Measurements from ENCODE around the gene ADNP. TPM values are rescaled to one million over a fixed set of nuclear protein-coding genes. Genes with fewer than 3 reads are reported as not detected.
"Not testable (repeated sequence)": the region's sequence is repeated elsewhere in the genome, so short reads cannot be mapped to it uniquely, and the experiment has no call there.

The ADNP gene
- total and polyA plus RNA-seq, 5 donors: 16.3 to 44.1 (median 37.7) TPM

GRCh38 chr20:50885068-50885467 is 46.2 kb downstream of the ADNP start:
- intact Hi-C loops (cut with DNase I): no loop called here
- DNase-seq: no peak
- peak in 1 of 2 donors; percentile 17 for ATAC-seq
- Histone ChIP-seq H3K27ac (ENCODE audit: low read length) (no peak overlapping the region), H3K4me1 (ENCODE audit: control insufficient read depth, insufficient read depth, low read length) (no peaks in the 10 kb centered on the region), H3K27me3 (ENCODE audit: control insufficient read depth, insufficient read depth) (no peaks in the 10 kb centered on the region), H3K4me3 (ENCODE audit: low read length) (no peak overlapping the region), H3K9me3 (ENCODE audit: control insufficient read depth, low read length) (no peaks in the 10 kb centered on the region)
- WGBS: 78% methylated on average over 7 of the region's 7 CpGs

- WGBS: 87% methylated on average over 11 of the region's 11 CpGs
- Histone ChIP-seq H3K4me3 (ENCODE audit: low read length) (no peak overlapping the region), H3K4me1 (ENCODE audit: control insufficient read depth, insufficient read depth, low read length) (no peaks in the 10 kb centered on the region), H3K9me3 (ENCODE audit: control insufficient read depth, low read length) (no peaks in the 10 kb centered on the region), H3K27me3 (ENCODE audit: control insufficient read depth, insufficient read depth) (no peaks in the 10 kb centered on the region), H3K27ac (ENCODE audit: low read length) (no peak overlapping the region)
- intact Hi-C loops (cut with DNase I): no loop called here
- DNase-seq (no peak), ATAC-seq (no peak)
Observed at GRCh38 chr20:50883856-50884255, 47.4 kb downstream of the ADNP start.

- H3K4me3 ChIP-seq (ENCODE audit: low read length); DNase-seq; H3K27ac ChIP-seq (ENCODE audit: low read length); ATAC-seq; H3K9me3 ChIP-seq (ENCODE audit: control insufficient read depth, low read length); intact Hi-C loops (cut with DNase I); H3K27me3 ChIP-seq (ENCODE audit: control insufficient read depth, insufficient read depth); H3K4me1 ChIP-seq (ENCODE audit: control insufficient read depth, insufficient read depth, low read length): not testable (repeated sequence)
- WGBS: 91% methylated on average over 5 of the region's 5 CpGs
Observed at GRCh38 chr20:50881759-50882424, 49.3 kb downstream of the ADNP start.

- intact Hi-C loops (cut with DNase I): no loop called here
- no peak overlapping the region for H3K27ac ChIP-seq (ENCODE audit: low read length)
- WGBS: 89% methylated on average over 20 of the region's 20 CpGs
- no peak overlapping the region for H3K4me3 ChIP-seq (ENCODE audit: low read length)
- H3K27me3 ChIP-seq (ENCODE audit: control insufficient read depth, insufficient read depth): no peaks in the 10 kb centered on the region
- no peak for ATAC-seq
- H3K4me1 ChIP-seq (ENCODE audit: control insufficient read depth, insufficient read depth, low read length): no peaks in the 10 kb centered on the region
- no peak for DNase-seq
- H3K9me3 ChIP-seq (ENCODE audit: control insufficient read depth, low read length): no peaks in the 10 kb centered on the region
Observed at GRCh38 chr20:50879649-50880550, 51.3 kb downstream of the ADNP start.

GRCh38 chr20:50877232-50877743 is 53.9 kb downstream of the ADNP start:
- ATAC-seq: no peak
- H3K27me3 ChIP-seq (ENCODE audit: control insufficient read depth, insufficient read depth): no peaks in the 10 kb centered on the region
- no peak overlapping the region for H3K27ac ChIP-seq (ENCODE audit: low read length)
- no peaks in the 10 kb centered on the region for H3K9me3 ChIP-seq (ENCODE audit: control insufficient read depth, low read length)
- no peaks in the 10 kb centered on the region for H3K4me1 ChIP-seq (ENCODE audit: control insufficient read depth, insufficient read depth, low read length)
- no peak overlapping the region for H3K4me3 ChIP-seq (ENCODE audit: low read length)
- no peak for DNase-seq
- 77% methylated on average over 6 of the region's 6 CpGs for WGBS
- intact Hi-C loops (cut with DNase I): no loop called here

GRCh38 chr20:50876816-50877215 is 54.4 kb downstream of the ADNP start:
- ATAC-seq (no peak), DNase-seq (no peak)
- Histone ChIP-seq H3K9me3 (ENCODE audit: control insufficient read depth, low read length) (no peaks in the 10 kb centered on the region), H3K27me3 (ENCODE audit: control insufficient read depth, insufficient read depth) (no peaks in the 10 kb centered on the region), H3K4me1 (ENCODE audit: control insufficient read depth, insufficient read depth, low read length) (no peaks in the 10 kb centered on the region), H3K4me3 (ENCODE audit: low read length) (no peak overlapping the region), H3K27ac (ENCODE audit: low read length) (no peak overlapping the region)
- intact Hi-C loops (cut with DNase I): no loop called here
- 89% methylated on average over 7 of the region's 7 CpGs for WGBS

- no peak for DNase-seq
Observed at GRCh38 chr20:50876063-50876685, 55.1 kb downstream of the ADNP start.

DNA sequence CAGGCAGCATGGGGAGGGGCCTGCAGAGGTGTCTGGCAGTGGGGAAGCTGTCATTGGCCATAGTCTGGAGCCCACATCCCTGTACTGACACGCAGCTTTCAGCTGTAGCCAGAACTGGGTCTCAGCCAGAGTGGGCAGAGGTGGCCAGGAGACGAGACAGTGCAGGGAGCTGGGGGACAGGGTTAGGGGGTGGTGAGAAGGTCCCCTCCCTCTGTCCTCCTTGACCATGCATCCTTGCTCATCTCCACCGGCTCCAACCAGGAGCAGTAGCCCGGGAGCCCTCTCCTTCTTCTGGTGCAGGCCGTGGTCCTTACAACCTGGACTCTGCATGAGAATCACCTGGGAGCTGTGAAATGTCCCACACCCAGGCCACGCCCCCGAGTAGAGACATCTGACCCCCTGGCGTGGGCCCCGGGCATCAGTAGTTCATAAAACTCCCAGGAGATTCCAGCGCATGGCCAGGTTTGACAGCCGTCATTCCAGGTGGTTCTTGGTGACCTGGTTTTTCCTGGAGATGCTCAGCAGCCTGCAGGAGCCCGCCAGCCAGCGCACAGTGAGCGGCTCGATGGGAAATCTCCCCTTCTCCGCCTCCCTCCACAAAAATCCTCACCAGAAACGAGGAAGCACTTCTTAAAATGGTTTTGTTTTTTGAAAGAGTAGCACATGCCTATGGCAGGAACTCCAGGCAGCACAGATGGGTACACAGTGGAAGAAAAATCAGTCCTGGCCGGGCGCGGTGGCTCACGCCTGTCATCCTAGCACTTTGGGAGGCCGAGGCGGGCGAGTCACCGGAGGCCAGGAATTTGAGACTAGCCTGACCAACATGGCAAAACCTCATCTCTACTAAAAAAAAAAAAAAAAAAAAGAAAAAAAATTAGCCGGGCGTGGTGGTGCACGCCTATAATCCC is 56.2 kb downstream of the ADNP start:
- H3K4me3 ChIP-seq (ENCODE audit: low read length): no peak overlapping the region
- no peaks in the 10 kb centered on the region for H3K27me3 ChIP-seq (ENCODE audit: control insufficient read depth, insufficient read depth)
- H3K4me1 ChIP-seq (ENCODE audit: control insufficient read depth, insufficient read depth, low read length): no peaks in the 10 kb centered on the region
- no peak for DNase-seq
- no peaks in the 10 kb centered on the region for H3K9me3 ChIP-seq (ENCODE audit: control insufficient read depth, low read length)
- ATAC-seq: no peak
- H3K27ac ChIP-seq (ENCODE audit: low read length): no peak overlapping the region
- WGBS: 89% methylated on average over 28 of the region's 28 CpGs
- intact Hi-C loops (cut with DNase I): no loop called here

More at GRCh38 chr20:50876063-50876685, 55.1 kb downstream of the ADNP start:
- Histone ChIP-seq H3K9me3 (ENCODE audit: control insufficient read depth, low read length) (no peaks in the 10 kb centered on the region), H3K4me3 (ENCODE audit: low read length) (no peak overlapping the region), H3K27ac (ENCODE audit: low read length) (no peak overlapping the region), H3K4me1 (ENCODE audit: control insufficient read depth, insufficient read depth, low read length) (no peaks in the 10 kb centered on the region), H3K27me3 (ENCODE audit: control insufficient read depth, insufficient read depth) (no peaks in the 10 kb centered on the region)
- intact Hi-C loops (cut with DNase I): no loop called here
- no peak for ATAC-seq
- 95% methylated on average over 19 of the region's 19 CpGs for WGBS

DNA sequence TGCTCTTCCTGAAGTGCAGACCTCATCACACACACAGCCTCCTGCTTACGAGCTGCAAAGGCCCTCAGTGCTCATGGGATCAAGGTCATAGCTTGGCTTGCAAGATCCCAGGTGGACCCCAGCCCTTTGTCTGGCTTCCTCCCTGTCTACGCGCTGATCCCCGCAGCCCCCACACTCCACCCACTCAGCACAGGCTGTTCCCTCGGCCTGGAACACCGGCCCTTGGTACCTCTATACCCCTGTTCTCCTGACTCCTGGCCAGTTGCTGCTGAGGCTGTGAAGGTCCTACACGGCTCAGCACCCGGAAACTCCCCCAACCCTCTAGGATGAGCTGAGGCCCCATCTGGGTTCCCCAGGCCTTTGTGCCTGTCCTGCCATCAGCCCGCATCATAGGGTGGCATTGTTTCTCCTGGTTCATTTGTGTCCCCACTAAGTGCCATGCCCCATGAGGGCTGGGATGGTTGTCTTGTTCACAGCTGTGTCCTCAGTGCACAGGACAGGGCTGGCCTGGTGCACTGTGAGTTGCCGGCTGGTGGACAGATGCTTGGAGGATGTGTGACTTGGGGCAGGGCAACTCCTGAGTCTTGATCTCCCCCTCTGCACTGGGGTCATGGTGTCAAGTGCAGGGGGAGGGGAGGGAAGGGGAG is 57.0 kb downstream of the ADNP start:
- WGBS: 93% methylated on average over 10 of the region's 10 CpGs
- ATAC-seq (no peak), DNase-seq (no peak)
- Histone ChIP-seq H3K4me3 (ENCODE audit: low read length) (no peak overlapping the region), H3K4me1 (ENCODE audit: control insufficient read depth, insufficient read depth, low read length) (no peaks in the 10 kb centered on the region), H3K27ac (ENCODE audit: low read length) (no peak overlapping the region), H3K27me3 (ENCODE audit: control insufficient read depth, insufficient read depth) (no peaks in the 10 kb centered on the region), H3K9me3 (ENCODE audit: control insufficient read depth, low read length) (no peaks in the 10 kb centered on the region)
- intact Hi-C loops (cut with DNase I): no loop called here

DNA sequence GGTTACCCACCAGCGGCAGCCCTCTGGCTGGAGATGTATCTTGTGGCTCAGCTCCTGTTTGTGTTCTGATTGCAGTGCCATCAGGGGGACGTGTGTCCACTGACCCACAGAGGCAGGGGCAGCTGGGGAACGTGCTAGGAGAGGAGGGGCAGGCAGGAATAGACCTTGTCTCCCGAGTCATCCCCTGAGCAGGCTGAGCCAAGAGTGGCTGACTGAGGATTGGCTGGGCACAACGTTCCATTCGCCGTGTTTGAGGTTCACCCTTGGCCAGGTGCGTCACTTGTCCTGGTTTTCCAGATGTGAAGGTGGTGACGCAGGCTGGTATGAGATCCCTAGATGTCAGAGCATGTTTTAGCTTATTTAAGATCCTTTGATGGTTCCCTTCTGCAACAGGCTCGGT is 57.7 kb downstream of the ADNP start:
- intact Hi-C loops (cut with DNase I): no loop called here
- no peaks in the 10 kb centered on the region for H3K9me3 ChIP-seq (ENCODE audit: control insufficient read depth, low read length)
- no peaks in the 10 kb centered on the region for H3K4me1 ChIP-seq (ENCODE audit: control insufficient read depth, insufficient read depth, low read length)
- WGBS: 86% methylated on average over 10 of the region's 10 CpGs
- H3K27me3 ChIP-seq (ENCODE audit: control insufficient read depth, insufficient read depth): no peaks in the 10 kb centered on the region
- DNase-seq (no peak), ATAC-seq (no peak)
- H3K4me3 ChIP-seq (ENCODE audit: low read length): no peak overlapping the region
- no peak overlapping the region for H3K27ac ChIP-seq (ENCODE audit: low read length)

All from right cardiac atrium (tissue), 5 donors.